ENCODE data around the gene FAM83F.

DNA sequence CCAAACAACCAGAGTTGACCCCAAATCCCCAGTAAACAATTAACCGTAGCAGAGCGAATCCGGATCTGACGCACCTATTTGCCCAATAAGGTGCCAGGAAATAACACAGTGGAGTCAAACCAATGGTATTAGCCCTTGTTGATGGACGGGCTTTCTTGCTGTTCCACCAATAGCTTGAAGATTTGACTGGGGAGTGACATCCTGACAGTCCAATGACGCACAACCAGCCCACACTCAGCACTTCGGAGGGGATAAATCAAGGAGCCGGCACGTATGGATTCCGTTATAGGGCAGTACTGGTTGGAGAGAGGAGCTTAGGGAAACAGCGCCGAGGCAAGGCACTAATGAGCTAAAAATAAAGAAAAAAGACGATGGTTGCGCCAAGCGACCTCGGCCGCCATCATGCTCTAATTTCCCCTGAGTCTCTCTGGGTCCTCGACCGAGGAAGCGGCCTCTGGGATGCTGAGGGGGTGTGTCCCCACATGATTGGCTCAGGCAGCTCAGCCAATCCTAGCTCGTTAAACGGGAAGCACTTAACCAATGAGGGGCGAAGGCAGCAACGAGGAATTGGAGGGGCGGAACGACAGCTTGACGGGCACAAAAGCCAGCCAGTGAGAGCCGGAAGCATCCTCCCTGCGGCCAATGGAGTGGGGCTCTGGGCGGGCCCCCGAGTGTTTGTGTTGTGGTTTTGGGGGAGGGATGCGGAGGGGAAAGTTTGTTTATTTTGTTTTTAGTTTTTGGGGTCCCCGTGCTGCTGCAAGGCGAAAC lies 49.5 kb downstream of the FAM83F start:
- TF ChIP-seq BHLHE40 (IDR thresholded peaks at IDR 0.05; ENCODE audit: borderline replicate concordance) (no peak), FOXK2 (IDR thresholded peaks at IDR 0.05) (no peak), CTBP1 (IDR thresholded peaks at IDR 0.05; ENCODE audit: borderline replicate concordance) (no peak), SP1 (IDR thresholded peaks at IDR 0.05) (no peak), ELF4 (IDR thresholded peaks at IDR 0.05) (peak; percentile 58; the same call in 1 of the 2 replicates), FOXA1 (IDR thresholded peaks at IDR 0.05) (no peak), SUZ12 (IDR thresholded peaks at IDR 0.05) (no peak)
